PC-3 (cell line): ENCODE results near the gene RFX4.

Experiments used
- EZH2 ChIP-seq: fragments of 300-600 bp; sonication (generic); IDR thresholded peaks from one replicate; pipeline ENCODE4 v1.6.1; 2017; ENCODE audit warnings: antibody characterized with exemption, mild to moderate bottlenecking, low read length; ENCODE audit not compliant: unreplicated experiment
- TF ChIP-seq, protein P1 (sequence below): fragments of 300-600 bp; sonication (generic); conservative IDR thresholded peaks from 2 replicates; pipeline ENCODE4 v1.5.1; 2017; ENCODE audit warnings: antibody characterized with exemption, low read depth, mild to moderate bottlenecking, low read length

DNA sequence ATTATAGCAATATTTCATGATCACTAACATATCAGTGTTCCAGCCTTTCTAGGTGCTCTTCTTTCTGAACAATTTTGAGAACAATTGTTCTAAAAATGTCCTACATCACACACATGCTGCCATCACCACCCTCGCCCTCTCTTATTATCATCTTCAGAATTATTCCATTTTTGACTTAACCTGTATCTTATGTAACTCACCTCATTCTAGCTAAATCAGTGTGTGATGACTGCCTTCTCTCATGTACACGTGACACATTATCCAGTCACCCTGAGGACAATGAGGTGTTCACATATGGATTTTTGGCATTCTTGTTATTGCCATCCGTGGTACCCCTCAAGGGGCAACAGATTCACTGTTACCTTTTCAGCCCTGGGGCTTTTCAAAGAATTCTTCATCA, 87.3 kb downstream of the RFX4 start:
- TF ChIP-seq, protein P1, sequence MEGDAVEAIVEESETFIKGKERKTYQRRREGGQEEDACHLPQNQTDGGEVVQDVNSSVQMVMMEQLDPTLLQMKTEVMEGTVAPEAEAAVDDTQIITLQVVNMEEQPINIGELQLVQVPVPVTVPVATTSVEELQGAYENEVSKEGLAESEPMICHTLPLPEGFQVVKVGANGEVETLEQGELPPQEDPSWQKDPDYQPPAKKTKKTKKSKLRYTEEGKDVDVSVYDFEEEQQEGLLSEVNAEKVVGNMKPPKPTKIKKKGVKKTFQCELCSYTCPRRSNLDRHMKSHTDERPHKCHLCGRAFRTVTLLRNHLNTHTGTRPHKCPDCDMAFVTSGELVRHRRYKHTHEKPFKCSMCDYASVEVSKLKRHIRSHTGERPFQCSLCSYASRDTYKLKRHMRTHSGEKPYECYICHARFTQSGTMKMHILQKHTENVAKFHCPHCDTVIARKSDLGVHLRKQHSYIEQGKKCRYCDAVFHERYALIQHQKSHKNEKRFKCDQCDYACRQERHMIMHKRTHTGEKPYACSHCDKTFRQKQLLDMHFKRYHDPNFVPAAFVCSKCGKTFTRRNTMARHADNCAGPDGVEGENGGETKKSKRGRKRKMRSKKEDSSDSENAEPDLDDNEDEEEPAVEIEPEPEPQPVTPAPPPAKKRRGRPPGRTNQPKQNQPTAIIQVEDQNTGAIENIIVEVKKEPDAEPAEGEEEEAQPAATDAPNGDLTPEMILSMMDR = no peak
- TF ChIP-seq EZH2 = no peak
